Mammary epithelial cell (primary cell): ENCODE measurements around the gene RNF157.

Experiments
- EZH2 ChIP-seq: IDR thresholded peaks from 2 replicates; pipeline ENCODE4 v1.6.1; 2012; ENCODE audit warnings: low read length, inconsistent platforms, borderline replicate concordance
- TF ChIP-seq, protein P1 (sequence below), 2 donors: IDR thresholded peaks in 1 of 2; conservative IDR thresholded peaks in 1 of 2; 2 replicates each; pipeline ENCODE4 v1.5.1; 2011 to 2012; ENCODE audit warnings: inconsistent platforms in 2 of 2, low read length in 2 of 2, mild to moderate bottlenecking in 2 of 2, control low read depth in 1 of 2, low read depth in 1 of 2; ENCODE audit not compliant: insufficient read depth in 1 of 2; ENCODE audit errors: extremely low read depth in 1 of 2

DNA sequence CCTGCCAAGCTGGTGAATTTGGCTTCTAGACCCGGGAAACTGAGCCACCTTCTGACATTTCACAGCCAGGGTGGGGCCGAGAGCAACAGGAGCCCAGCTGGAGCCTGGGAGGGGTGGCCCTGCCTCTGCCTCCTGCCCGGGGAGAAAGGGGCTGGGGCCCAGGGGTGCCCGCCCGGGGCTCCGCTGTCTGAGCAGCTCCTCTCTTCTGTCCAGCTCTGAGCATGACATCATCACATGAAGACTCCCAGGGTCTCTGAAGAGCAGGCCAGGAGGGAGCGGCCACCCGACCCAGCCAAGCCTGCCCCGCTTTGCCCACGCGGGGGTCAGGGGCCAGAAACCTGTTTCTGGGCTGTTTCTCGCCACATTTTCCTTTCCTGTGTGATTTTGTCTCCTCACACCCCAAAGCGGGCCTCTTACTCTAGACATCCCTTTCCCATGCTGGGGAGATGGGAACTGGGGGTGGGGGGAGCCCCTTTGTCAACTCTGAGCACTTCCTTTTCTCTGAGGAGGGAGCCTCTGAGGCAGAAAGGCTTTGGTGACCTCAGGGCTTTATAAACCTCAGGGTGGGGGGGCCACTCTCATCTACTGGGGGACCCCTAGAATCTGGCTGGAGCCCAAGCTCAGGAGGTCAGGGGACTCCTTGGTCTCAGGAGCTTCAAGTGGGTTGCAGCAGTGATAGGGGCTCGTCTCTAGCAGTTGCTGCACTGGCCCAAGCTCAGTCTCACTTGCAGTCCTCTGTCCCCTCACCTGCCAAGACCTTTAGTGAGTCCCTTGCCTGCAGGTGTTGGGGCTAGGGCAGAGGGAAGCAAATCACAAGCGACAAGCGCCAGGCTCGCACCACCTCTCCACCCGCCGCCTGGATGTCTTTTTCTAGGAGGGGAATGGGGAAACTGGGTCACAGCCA lies 32.5 kb upstream of the RNF157 start:
- TF ChIP-seq, protein P1, sequence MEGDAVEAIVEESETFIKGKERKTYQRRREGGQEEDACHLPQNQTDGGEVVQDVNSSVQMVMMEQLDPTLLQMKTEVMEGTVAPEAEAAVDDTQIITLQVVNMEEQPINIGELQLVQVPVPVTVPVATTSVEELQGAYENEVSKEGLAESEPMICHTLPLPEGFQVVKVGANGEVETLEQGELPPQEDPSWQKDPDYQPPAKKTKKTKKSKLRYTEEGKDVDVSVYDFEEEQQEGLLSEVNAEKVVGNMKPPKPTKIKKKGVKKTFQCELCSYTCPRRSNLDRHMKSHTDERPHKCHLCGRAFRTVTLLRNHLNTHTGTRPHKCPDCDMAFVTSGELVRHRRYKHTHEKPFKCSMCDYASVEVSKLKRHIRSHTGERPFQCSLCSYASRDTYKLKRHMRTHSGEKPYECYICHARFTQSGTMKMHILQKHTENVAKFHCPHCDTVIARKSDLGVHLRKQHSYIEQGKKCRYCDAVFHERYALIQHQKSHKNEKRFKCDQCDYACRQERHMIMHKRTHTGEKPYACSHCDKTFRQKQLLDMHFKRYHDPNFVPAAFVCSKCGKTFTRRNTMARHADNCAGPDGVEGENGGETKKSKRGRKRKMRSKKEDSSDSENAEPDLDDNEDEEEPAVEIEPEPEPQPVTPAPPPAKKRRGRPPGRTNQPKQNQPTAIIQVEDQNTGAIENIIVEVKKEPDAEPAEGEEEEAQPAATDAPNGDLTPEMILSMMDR (conservative IDR thresholded peaks at IDR 0.05 in 1 of 2, IDR thresholded peaks at IDR 0.05 in 1 of 2; ENCODE audit: extremely low read depth in 1 of 2, insufficient read depth in 1 of 2, low read depth in 1 of 2, low read length in 2 of 2): no peak
- no peak for TF ChIP-seq EZH2
